Tracheal epithelial cell (primary cell): Measurements from ENCODE around the gene RACK1. TPM values are rescaled to one million over a fixed set of nuclear protein-coding genes. Genes with fewer than 3 reads are reported as not detected.

Experiments used
- total RNA-seq: library from RNA; depleted of rRNA; stranded (reverse); fragments of >200 nt; gene quantifications from 2 replicates; pipeline ENCODE4 v1.2.1, GENCODE V29; 2014

The RACK1 gene
- 5,776 and 7,484 TPM in 2 replicates for total RNA-seq

DNA sequence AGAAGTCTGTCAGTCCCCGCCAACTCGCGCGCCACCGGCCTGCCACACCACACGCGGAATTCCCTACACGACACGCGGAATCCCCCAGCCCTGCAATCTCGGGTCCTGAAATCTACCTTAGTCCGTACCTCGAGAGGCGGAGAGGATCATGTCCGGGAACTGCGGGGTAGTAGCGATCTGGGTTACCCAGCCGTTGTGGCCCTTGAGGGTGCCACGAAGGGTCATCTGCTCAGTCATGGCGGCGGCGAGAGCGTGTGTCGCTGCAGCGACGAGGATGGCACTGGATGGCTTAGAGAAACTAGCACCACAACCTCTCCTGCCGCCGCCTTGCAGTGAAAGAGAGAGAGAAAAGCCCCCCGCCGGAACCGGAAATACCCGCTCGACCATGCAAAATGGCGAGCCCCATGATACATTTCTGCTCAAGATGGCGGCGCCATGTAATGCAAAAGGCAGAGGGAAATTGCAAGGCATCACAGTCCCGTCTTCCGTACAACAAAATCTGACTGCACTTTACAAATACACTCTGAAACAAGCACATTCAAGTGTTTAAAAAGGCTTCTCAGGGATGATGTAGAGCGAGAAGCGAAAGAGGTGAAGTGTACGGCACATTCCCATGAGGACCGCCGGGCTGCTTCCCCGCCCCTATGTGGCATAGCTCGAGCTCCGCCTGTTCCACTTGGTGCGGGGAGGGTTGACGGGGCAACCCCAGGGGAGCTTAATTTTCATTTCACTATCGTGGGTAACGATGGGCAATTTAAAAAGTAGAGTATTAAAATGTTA is at the start of gene RACK1:
Gene RACK1, minus strand, starts transcription at position 343 of the 780 bp plus-strand sequence. Its CDS starts 106 bp downstream, at position 237.

DNA sequence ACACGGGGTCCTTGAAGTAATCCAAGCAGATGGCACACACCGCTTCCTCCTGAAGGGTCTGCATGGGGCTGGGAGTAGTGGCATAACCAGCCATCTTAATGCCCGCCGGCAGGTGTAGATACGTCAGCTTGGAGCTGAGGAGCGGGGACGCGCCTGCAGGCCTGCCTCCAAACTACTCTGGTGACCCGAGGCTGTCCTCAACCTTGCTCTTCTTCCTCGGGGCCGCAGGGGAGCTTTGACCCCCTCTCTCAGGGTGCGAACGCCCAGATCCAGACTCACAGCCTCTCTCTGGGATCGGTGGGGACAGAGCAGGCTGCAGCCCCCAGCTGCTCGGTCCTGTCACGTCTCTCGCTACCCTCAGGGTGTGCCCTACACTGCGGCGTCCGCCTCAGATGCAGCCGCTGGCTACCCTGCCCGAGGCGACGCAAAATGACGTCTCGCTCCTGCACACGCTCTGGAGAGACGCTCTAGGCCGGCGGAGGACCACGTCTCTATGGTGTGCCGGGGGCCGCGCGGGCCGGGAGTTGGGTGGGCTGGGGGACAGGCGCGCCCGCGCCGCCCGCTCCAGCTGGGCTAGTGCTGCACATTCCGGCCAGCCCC is 17.1 kb upstream of the RACK1 start, which contains the start of gene TRIM52:
Gene TRIM52, minus strand, starts transcription at position 424 of the 600 bp plus-strand sequence. Its CDS starts 330 bp downstream, at position 94.

DNA sequence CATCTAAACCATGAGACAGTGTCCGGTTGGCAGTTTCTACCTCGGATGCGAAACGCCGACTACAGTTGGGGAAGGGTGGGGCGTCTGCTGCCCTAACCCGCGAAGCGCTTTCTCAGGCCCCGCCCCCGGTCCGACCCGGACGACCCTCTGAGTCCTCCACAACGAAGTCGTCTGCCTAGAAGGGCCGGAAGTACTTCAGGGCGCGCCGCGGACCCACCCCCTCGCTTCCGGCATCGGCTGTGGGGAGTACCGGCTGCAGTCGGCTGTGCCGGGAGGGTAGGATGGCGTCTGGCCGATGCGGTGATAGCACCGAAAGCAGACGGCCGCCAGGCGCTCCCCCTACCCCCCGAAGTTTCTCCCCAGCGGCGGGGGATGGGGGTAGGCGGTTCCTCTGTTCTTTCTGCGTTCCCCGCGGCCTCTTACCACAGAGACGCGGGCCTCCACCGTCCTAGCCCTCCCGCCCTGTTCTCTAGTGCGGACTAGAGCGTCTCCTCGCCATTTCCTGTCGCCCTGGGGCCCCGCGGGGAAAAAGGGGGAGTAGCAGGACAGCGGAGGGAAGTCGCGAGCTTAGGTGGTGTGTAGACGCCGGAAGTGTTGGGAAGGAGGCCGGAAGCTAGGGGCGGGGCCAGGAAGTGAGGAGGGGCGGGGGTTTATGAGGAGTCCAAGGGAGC is 20.5 kb downstream of the RACK1 start, which contains the start of gene TRIM41:
Gene TRIM41, plus strand, starts transcription at position 224 of the 671 bp plus-strand sequence. CDS start 719 bp downstream, outside the sequence.

DNA sequence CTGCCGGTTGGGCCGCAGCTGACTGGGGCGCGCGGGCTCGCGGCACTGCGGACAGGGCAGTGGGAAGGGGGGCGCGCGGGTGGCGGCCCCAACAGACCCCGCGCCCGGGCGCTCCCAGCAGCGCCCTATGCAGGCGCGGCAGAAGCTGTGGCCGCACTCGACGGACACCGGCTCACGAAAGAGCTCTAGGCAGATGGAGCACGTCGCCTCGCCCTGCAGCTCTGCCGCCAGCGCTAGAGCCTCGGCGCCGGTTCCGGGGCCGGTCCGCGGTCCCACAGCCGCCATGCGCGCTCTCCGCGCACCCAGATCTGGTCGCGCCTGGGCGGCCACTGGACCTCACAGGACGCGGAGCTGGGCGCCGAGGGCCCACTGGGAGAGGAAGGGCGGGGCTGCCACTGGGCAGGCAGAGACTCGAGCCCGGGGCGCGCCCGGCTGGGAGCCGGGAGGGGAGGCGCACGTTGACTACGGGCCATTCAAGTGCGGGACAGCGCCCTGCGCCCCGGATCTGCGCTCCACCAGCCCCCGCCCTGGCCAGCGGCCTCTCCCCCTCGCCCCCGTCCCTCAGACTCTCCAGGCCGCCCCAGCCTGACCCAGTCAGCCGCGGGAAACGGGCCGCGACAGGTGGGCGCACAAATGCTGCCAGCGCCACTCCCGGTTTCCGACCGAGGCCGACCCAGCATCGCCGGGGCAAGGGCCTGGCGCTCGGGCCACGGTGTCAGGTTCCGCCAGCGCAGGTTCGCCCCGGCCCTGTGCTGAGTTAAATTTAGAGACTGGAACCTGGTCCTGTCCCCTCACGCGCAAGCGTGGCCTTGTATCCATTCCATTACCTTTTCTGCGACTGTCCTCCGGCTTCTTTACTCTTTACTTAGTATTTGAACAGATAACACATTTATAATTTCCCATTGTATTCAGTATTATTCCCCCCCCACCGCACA is 38.6 kb downstream of the RACK1 start, which contains the start of gene TRIM7:
Gene TRIM7, minus strand, starts transcription at position 371 of the 935 bp plus-strand sequence. Its CDS starts 86 bp downstream, at position 285.

Other genes with a start within 250 kb of the RACK1 start
- not detected in 2 replicates for gene BTNL9, start 203.6 kb downstream of the RACK1 start, total RNA-seq
- not detected in 2 replicates for gene OR2V1, start 112.7 kb downstream of the RACK1 start, total RNA-seq
- not detected in 2 replicates for gene OR2V2, start 96.3 kb downstream of the RACK1 start, total RNA-seq
- gene TRIM7, start 38.7 kb downstream of the RACK1 start, total RNA-seq, result 28.2 and 43.3 TPM in 2 replicates
- 5.8 and 14.7 TPM in 2 replicates for gene TRIM41, start 20.6 kb downstream of the RACK1 start, total RNA-seq
- gene TRIM52, start 17.2 kb upstream of the RACK1 start, total RNA-seq, result 1.3 and 1.7 TPM in 2 replicates
- not detected in 2 replicates for gene OR4F3, start 123.4 kb upstream of the RACK1 start, total RNA-seq